SK-N-SH treated with all-trans-retinoic acid at 6 μM for 48 hours (cell line): Measurements from ENCODE around the gene ASCL2.

ENCODE experiments used
- ISL1 ChIP-seq: fragments of 250-450 bp; sonication (Bioruptor Pico); IDR thresholded peaks from 2 replicates; pipeline ENCODE4 v2.1.2; 2022; ENCODE audit warnings: mild to moderate bottlenecking, moderate library complexity
- PATZ1 ChIP-seq: fragments of 250-450 bp; sonication (Bioruptor Pico); IDR thresholded peaks from 2 replicates; pipeline ENCODE4 v1.8.0; 2020; ENCODE audit warnings: mild to moderate bottlenecking, moderate library complexity, borderline replicate concordance
- RARB ChIP-seq: fragments of 250-450 bp; sonication (Bioruptor Pico); IDR thresholded peaks from 2 replicates; pipeline ENCODE4 v1.8.0; 2021; ENCODE audit warnings: mild to moderate bottlenecking, moderate library complexity
- TCF4 ChIP-seq: fragments of 250-450 bp; sonication (Bioruptor Pico); IDR thresholded peaks from 2 replicates; pipeline ENCODE4 v1.8.0; 2021; ENCODE audit warnings: mild to moderate bottlenecking, moderate library complexity, borderline replicate concordance

GRCh38 chr11:2271077-2271326 is 614 bp upstream of the ASCL2 start:
- no peak for TF ChIP-seq TCF4 (CRISPR knock-in tag)
- no peak for TF ChIP-seq ISL1 (CRISPR knock-in tag)
- no peak for TF ChIP-seq PATZ1 (CRISPR knock-in tag)
- no peak for TF ChIP-seq RARB
